Left ventricle myocardium inferior (tissue), 1 donor: Measurements from ENCODE around the gene VSIG10. TPM values are rescaled to one million over a fixed set of nuclear protein-coding genes. Genes with fewer than 3 reads are reported as not detected.

Experiments used
- DNase-seq: peaks from one replicate; pipeline ENCODE4 v3.0.0-alpha.2; 2020
- H3K27ac ChIP-seq: fragments of 200-600 bp; replicated peaks from 2 replicates; pipeline ENCODE4 v1.8.0; 2021
- H3K27me3 ChIP-seq: fragments of 200-600 bp; 2 replicates; pipeline ENCODE4 v1.8.0; 2021; ENCODE audit warnings: low read depth
- H3K36me3 ChIP-seq: fragments of 200-600 bp; 2 replicates; pipeline ENCODE4 v1.8.0; 2021
- H3K4me1 ChIP-seq: fragments of 200-600 bp; 2 replicates; pipeline ENCODE4 v1.8.0; 2021
- H3K4me3 ChIP-seq: fragments of 200-600 bp; 2 replicates; pipeline ENCODE4 v1.8.0; 2021; ENCODE audit warnings: mild to moderate bottlenecking, moderate library complexity
- H3K9me3 ChIP-seq: fragments of 200-600 bp; replicated peaks from 2 replicates; pipeline ENCODE4 v1.8.0; 2021
- intact Hi-C: fragments of 100-400 bp; cut with micrococcal nuclease; formaldehyde crosslinking; loops from one replicate; pipeline ENCODE4 v1.11.0; 2022
- total RNA-seq: library from RNA; stranded (reverse); fragmentation: NEBNext Ultra II Directional; extraction: Animal tissue kit (Norgen Biotek cat#: 25700); gene quantifications from one replicate; pipeline ENCODE4 v1.2.1, GENCODE V29; 2021
- TF ChIP-seq, protein P1 (sequence below): fragments of 200-600 bp; IDR thresholded peaks from 2 replicates; pipeline ENCODE4 v1.8.0; 2021; ENCODE audit warnings: antibody characterized with exemption, mild to moderate bottlenecking, borderline replicate concordance
- donor health status: DM: no; HTN: yes; CAD: no; lungs with severe emphysema.

VSIG10 gene
- total RNA-seq, 1 donor from 2014 or later = 12.1 TPM

DNA sequence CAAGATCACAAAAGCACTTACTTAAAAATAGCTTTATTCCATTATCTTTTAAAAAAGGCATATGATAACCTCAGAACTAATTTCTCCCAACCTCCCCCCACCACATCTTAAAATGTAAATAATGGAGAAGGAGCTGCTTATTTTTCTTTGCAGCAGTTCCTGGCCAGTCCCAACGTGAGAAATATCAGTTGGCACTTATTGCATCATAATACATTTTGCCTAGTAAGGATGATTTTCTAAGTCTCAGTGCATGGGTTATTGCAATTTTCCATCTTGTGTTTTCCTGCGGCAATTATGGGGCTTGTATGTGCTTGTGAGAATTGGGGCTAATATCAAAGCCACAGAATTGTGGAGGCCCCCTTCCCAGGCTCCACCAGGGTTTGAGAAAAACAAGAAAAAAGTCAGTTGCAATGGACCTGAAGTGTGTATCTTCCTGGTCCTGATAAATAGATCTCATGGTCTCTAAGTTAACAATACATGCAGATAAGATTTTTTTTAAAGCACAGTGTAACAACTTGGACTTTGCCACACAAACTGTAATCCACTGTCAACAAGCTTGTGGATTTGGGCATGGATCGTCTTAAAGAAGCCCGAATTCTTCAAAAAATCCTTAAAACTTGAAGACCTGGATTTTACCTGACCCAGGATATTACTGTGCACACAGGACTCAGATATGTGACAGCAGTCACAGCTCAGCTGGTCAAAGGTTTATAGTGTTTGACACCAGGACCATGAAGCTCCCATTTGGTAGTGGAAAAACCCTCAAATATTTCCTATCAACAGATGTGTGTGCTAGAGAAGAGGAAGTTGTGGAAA is 40.0 kb downstream of the VSIG10 start:
- Histone ChIP-seq H3K9me3 (no peaks in the 10 kb centered on the region), H3K4me1 (peaks cover 47% of the 10 kb centered on the region), H3K27me3 (no peaks in the 10 kb centered on the region), H3K27ac (peak overlapping the region; percentile 24), H3K4me3 (no peak overlapping the region), H3K36me3 (no peaks in the 10 kb centered on the region)
- intact Hi-C loops = no loop called here
- TF ChIP-seq, protein P1, sequence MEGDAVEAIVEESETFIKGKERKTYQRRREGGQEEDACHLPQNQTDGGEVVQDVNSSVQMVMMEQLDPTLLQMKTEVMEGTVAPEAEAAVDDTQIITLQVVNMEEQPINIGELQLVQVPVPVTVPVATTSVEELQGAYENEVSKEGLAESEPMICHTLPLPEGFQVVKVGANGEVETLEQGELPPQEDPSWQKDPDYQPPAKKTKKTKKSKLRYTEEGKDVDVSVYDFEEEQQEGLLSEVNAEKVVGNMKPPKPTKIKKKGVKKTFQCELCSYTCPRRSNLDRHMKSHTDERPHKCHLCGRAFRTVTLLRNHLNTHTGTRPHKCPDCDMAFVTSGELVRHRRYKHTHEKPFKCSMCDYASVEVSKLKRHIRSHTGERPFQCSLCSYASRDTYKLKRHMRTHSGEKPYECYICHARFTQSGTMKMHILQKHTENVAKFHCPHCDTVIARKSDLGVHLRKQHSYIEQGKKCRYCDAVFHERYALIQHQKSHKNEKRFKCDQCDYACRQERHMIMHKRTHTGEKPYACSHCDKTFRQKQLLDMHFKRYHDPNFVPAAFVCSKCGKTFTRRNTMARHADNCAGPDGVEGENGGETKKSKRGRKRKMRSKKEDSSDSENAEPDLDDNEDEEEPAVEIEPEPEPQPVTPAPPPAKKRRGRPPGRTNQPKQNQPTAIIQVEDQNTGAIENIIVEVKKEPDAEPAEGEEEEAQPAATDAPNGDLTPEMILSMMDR = no peak
- DNase-seq = no peak

- intact Hi-C loops = no loop called here
- TF ChIP-seq, protein P1 = no peak
- Histone ChIP-seq H3K27ac (peak overlapping the region; percentile 100), H3K4me3 (peak overlapping the region; percentile 88), H3K36me3 (no peaks in the 10 kb centered on the region), H3K9me3 (no peaks in the 10 kb centered on the region), H3K27me3 (no peaks in the 10 kb centered on the region), H3K4me1 (peaks cover 62% of the 10 kb centered on the region)
- peak; percentile 29 for DNase-seq
Measured at GRCh38 chr12:118061873-118062843, 41.7 kb downstream of the VSIG10 start.

DNA sequence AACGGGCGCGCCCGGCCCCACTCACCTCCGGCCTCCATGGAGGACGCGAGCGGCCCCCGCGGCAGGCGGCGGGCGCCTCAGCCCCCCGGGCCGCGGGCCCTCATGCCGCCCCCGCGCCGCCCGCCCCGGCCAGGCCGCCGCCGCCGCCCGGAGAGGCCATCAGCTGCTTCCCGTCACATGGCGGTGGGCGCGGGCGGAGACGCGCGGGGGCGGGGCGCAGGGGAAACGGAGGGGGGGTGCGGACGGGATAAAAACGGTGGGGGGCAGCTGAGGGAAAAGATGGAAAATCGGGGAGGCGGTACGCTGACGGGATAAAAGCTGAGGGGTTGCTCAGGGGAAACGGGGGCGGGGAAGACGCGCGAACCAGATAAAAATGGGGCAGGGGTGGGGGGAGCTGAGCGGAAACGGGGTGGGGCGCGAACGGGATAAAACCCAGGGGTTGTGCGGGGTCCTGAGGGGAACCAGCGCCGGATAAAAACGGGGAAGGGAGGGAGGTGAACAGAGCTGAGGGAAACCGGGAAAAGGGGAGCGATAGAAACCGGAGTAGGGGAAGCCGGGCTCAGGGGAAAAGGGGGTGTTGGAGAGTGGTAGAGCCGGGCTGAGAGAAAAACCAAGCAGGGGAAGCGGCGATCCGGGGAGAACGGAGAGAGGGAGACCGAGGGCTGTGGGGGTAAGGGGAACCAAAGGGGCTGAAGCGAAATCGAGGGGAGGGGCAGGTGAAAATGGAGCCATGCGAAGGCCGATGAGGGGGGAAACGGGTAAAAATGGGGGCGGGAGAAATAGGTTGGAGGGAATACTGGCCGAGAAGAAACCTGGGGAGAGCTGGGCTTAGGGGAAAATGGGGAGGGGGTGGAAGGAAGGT is 42.6 kb downstream of the VSIG10 start, which contains the start of gene WSB2:
Gene WSB2 (minus strand): TSS at position 169 of the 862 bp plus-strand sequence. CDS start 131 bp downstream, at position 38.
- TF ChIP-seq, protein P1 = no peak
- peaks cover 71% of the 10 kb centered on the region for H3K4me1 ChIP-seq
- peak within 1 kb of the TSS; percentile 88 for H3K4me3 ChIP-seq

GRCh38 chr12:118060301-118061010 is 43.4 kb downstream of the VSIG10 start:
- TF ChIP-seq, protein P1 = no peak
- H3K27ac ChIP-seq = peak overlapping the region; percentile 100
- intact Hi-C loops = no loop called here
- no peaks in the 10 kb centered on the region for H3K9me3 ChIP-seq
- no peaks in the 10 kb centered on the region for H3K27me3 ChIP-seq
- H3K4me3 ChIP-seq = peak overlapping the region; percentile 88
- peak; percentile 61 for DNase-seq
- peaks cover 79% of the 10 kb centered on the region for H3K4me1 ChIP-seq
- no peaks in the 10 kb centered on the region for H3K36me3 ChIP-seq

More for the DNA sequence above, 42.6 kb downstream of the VSIG10 start, which contains the start of gene WSB2:
- peak; percentile 84 for DNase-seq
- Histone ChIP-seq H3K9me3 (no peaks in the 10 kb centered on the region), H3K36me3 (no peaks in the 10 kb centered on the region), H3K27me3 (no peaks in the 10 kb centered on the region), H3K27ac (peak within 1 kb of the TSS; percentile 100)
- intact Hi-C loops = no loop called here
